ENCODE results near the gene UBE2O. TPM values are rescaled to one million over a fixed set of nuclear protein-coding genes. Genes with fewer than 3 reads are reported as not detected.

Gene UBE2O
- total and polyA plus RNA-seq, 2 experiments from 2014 or later, result 30.4 to 79.4 TPM

DNA sequence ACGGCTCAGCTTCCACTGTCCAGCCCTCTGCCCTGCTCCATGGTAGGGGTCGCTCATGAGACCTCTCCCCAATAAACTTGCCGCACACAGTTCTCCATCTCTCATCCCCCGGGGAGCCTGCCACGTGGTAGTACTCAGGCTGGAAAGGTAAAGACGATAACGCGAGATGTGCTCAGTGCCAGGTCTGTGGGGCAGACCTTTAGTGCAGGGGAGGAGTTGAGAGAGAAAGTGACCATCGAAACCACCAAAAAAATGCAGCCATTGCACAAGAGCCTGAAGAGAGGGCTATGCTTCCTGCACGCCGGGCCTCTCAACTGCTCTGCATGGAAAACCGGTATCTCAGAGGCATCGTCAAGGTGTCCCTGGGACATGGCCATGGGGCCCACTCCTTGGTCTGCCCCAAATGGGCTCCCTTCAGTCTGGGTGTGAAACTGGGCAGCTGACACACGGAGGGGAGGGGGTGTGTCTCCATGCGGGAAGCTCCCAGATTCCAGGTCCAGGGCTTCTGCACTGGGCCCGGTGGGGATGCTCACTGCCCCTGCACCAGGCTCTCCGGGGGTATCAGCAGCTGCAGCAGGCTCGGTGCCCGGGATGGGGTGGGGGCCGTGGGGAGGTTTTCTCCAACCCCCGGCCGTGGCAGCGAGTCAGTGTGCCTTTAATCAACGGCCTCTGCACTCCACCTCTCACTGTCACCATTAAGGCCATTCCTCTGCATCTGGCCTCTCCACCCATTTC is 9.8 kb upstream of the UBE2O start:
- Mint-ChIP-seq H3K9me3 (no peaks in the 10 kb centered on the region), H3K4me3 (no peak overlapping the region), H3K27ac (no peak overlapping the region), H3K4me1 (peaks cover 29% of the 10 kb centered on the region; the same call in 2 of the 3 replicates), H3K27me3 (ENCODE audit: insufficient read depth, low read depth, poor library complexity) (peaks cover 10% of the 10 kb centered on the region), H3K36me3 (ENCODE audit: low read depth) (no peaks in the 10 kb centered on the region)
- TF ChIP-seq, protein P1, sequence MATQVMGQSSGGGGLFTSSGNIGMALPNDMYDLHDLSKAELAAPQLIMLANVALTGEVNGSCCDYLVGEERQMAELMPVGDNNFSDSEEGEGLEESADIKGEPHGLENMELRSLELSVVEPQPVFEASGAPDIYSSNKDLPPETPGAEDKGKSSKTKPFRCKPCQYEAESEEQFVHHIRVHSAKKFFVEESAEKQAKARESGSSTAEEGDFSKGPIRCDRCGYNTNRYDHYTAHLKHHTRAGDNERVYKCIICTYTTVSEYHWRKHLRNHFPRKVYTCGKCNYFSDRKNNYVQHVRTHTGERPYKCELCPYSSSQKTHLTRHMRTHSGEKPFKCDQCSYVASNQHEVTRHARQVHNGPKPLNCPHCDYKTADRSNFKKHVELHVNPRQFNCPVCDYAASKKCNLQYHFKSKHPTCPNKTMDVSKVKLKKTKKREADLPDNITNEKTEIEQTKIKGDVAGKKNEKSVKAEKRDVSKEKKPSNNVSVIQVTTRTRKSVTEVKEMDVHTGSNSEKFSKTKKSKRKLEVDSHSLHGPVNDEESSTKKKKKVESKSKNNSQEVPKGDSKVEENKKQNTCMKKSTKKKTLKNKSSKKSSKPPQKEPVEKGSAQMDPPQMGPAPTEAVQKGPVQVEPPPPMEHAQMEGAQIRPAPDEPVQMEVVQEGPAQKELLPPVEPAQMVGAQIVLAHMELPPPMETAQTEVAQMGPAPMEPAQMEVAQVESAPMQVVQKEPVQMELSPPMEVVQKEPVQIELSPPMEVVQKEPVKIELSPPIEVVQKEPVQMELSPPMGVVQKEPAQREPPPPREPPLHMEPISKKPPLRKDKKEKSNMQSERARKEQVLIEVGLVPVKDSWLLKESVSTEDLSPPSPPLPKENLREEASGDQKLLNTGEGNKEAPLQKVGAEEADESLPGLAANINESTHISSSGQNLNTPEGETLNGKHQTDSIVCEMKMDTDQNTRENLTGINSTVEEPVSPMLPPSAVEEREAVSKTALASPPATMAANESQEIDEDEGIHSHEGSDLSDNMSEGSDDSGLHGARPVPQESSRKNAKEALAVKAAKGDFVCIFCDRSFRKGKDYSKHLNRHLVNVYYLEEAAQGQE (IDR thresholded peaks at IDR 0.05; ENCODE audit: unreplicated experiment), result no peak
- TF ChIP-seq, protein P2, sequence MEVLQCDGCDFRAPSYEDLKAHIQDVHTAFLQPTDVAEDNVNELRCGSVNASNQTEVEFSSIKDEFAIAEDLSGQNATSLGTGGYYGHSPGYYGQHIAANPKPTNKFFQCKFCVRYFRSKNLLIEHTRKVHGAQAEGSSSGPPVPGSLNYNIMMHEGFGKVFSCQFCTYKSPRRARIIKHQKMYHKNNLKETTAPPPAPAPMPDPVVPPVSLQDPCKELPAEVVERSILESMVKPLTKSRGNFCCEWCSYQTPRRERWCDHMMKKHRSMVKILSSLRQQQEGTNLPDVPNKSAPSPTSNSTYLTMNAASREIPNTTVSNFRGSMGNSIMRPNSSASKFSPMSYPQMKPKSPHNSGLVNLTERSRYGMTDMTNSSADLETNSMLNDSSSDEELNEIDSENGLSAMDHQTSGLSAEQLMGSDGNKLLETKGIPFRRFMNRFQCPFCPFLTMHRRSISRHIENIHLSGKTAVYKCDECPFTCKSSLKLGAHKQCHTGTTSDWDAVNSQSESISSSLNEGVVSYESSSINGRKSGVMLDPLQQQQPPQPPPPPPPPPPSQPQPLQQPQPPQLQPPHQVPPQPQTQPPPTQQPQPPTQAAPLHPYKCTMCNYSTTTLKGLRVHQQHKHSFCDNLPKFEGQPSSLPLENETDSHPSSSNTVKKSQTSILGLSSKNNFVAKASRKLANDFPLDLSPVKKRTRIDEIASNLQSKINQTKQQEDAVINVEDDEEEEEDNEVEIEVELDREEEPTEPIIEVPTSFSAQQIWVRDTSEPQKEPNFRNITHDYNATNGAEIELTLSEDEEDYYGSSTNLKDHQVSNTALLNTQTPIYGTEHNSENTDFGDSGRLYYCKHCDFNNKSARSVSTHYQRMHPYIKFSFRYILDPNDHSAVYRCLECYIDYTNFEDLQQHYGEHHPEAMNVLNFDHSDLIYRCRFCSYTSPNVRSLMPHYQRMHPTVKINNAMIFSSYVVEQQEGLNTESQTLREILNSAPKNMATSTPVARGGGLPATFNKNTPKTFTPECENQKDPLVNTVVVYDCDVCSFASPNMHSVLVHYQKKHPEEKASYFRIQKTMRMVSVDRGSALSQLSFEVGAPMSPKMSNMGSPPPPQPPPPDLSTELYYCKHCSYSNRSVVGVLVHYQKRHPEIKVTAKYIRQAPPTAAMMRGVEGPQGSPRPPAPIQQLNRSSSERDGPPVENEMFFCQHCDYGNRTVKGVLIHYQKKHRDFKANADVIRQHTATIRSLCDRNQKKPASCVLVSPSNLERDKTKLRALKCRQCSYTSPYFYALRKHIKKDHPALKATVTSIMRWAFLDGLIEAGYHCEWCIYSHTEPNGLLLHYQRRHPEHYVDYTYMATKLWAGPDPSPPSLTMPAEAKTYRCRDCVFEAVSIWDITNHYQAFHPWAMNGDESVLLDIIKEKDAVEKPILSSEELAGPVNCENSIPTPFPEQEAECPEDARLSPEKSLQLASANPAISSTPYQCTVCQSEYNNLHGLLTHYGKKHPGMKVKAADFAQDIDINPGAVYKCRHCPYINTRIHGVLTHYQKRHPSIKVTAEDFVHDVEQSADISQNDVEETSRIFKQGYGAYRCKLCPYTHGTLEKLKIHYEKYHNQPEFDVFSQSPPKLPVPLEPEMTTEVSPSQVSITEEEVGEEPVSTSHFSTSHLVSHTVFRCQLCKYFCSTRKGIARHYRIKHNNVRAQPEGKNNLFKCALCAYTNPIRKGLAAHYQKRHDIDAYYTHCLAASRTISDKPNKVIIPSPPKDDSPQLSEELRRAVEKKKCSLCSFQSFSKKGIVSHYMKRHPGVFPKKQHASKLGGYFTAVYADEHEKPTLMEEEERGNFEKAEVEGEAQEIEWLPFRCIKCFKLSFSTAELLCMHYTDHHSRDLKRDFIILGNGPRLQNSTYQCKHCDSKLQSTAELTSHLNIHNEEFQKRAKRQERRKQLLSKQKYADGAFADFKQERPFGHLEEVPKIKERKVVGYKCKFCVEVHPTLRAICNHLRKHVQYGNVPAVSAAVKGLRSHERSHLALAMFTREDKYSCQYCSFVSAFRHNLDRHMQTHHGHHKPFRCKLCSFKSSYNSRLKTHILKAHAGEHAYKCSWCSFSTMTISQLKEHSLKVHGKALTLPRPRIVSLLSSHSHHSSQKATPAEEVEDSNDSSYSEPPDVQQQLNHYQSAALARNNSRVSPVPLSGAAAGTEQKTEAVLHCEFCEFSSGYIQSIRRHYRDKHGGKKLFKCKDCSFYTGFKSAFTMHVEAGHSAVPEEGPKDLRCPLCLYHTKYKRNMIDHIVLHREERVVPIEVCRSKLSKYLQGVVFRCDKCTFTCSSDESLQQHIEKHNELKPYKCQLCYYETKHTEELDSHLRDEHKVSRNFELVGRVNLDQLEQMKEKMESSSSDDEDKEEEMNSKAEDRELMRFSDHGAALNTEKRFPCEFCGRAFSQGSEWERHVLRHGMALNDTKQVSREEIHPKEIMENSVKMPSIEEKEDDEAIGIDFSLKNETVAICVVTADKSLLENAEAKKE (CRISPR knock-in tag; IDR thresholded peaks at IDR 0.05), result no peak
- TF ChIP-seq ZNF114 (CRISPR knock-in tag; IDR thresholded peaks at IDR 0.05), result no peak
- no peak for TF ChIP-seq CREB1 (CRISPR knock-in tag; IDR thresholded peaks at IDR 0.05; ENCODE audit: low read depth)
- no peak for TF ChIP-seq NANOG (IDR thresholded peaks at IDR 0.05; ENCODE audit: borderline replicate concordance)
- TF ChIP-seq, protein P3, sequence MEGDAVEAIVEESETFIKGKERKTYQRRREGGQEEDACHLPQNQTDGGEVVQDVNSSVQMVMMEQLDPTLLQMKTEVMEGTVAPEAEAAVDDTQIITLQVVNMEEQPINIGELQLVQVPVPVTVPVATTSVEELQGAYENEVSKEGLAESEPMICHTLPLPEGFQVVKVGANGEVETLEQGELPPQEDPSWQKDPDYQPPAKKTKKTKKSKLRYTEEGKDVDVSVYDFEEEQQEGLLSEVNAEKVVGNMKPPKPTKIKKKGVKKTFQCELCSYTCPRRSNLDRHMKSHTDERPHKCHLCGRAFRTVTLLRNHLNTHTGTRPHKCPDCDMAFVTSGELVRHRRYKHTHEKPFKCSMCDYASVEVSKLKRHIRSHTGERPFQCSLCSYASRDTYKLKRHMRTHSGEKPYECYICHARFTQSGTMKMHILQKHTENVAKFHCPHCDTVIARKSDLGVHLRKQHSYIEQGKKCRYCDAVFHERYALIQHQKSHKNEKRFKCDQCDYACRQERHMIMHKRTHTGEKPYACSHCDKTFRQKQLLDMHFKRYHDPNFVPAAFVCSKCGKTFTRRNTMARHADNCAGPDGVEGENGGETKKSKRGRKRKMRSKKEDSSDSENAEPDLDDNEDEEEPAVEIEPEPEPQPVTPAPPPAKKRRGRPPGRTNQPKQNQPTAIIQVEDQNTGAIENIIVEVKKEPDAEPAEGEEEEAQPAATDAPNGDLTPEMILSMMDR (conservative IDR thresholded peaks at IDR 0.05; ENCODE audit: low read depth in 2 of 2), result peak in 1 of 2 experiments; percentile 20; a peak in 1 of 4 replicates
- Histone ChIP-seq H3K79me2 (replicated peaks; ENCODE audit: insufficient read depth) (no peaks in the 10 kb centered on the region), H3K4me3 (no peak overlapping the region), H3K27me3 (ENCODE audit: insufficient read depth) (no peaks in the 10 kb centered on the region), H4K20me1 (replicated peaks; ENCODE audit: insufficient read depth) (no peaks in the 10 kb centered on the region), H3F3A (replicated peaks; ENCODE audit: low read depth) (0 out of 2 replicates have a peak, but pooled peaks cover 6% of the 10 kb centered on the region), H3K27ac (ENCODE audit: low read depth) (no peak overlapping the region), H3K9me2 (ENCODE audit: insufficient read depth) (no peaks in the 10 kb centered on the region), H3K36me3 (ENCODE audit: insufficient read depth) (no peaks in the 10 kb centered on the region), H3K4me2 (no peak overlapping the region), H3K4me1 (ENCODE audit: insufficient read depth) (peaks cover 15% of the 10 kb centered on the region), H2AFZ (0 out of 2 replicates have a peak overlapping the region, but pooled peaks have one; percentile 59)
- ATAC-seq (no peak), DNase-seq (ENCODE audit: low spot score) (no peak)

Data from GM23338 (cell line).